GM18861 (cell line): ENCODE results near the gene COL6A2.
"Not testable (repeated sequence)": the region's sequence is repeated elsewhere in the genome, so short reads cannot be mapped to it uniquely, and the experiment has no call there.

Experiments
- ATAC-seq: cut with Tn5 transposase; IDR thresholded peaks from one replicate; pipeline ENCODE4 v1.9.1; 2021; ENCODE audit not compliant: unreplicated experiment

The COL6A2 gene

DNA sequence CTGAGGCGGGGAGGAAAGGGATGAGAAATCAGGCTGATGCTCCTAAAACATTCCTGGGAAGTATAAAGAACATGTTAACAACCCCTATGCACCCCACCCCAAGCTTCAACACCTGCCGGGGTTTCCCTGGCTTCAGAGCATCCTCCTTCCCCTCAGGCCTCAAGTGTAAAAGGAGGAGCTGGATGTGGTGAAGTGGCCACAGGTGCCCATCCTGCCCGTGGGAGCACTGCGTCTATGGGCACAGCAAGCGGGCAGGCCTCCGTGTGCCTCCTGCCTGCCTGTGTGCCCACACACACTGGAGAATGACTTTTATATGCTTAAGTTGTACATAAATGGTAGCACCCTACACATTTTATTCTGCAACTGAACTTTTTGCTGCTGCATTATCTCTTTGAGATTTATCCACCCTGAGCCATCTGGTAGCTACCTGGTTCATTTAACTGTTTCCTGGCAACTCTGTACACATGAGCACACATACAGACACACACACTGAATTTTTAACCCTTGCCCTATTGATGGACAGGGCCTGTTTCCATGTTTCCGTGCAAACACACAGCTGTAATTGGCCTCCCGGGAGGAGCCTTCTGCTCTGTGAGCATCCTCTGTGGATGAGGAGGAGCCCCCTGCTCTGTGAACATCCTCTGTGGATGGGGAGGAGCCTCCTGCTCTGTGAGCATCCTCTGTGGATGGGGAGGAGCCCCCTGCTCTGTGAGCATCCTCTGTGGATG is 70.9 kb downstream of the COL6A2 start:
- no peak for ATAC-seq

DNA sequence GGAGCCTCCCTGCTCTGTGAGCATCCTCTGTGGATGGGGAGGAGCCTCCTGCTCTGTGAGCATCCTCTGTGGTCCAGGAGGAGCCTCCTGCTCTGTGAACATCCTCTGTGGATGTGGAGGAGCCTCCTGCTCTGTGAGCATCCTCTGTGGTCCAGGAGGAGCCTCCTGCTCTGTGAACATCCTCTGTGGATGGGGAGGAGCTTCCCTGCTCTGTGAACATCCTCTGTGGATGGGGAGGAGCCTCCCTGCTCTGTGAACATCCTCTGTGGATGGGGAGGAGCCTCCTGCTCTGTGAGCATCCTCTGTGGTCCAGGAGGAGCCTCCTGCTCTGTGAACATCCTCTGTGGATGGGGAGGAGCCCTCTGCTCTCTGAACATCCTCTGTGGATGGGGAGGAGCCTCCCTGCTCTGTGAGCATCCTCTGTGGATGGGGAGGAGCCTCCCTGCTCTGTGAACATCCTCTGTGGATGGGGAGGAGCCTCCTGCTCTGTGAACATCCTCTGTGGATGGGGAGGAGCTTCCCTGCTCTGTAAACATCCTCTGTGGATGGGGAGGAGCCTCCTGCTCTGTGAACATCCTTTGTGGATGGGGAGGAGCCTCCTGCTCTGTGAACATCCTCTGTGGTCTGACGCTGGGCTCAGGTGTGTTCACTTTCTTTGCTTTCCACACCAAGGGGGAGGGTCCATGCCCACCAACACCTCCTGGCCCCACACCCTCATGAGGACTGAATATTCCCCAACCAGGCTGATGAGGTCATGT is 72.7 kb downstream of the COL6A2 start:
- not testable (repeated sequence) for ATAC-seq

DNA sequence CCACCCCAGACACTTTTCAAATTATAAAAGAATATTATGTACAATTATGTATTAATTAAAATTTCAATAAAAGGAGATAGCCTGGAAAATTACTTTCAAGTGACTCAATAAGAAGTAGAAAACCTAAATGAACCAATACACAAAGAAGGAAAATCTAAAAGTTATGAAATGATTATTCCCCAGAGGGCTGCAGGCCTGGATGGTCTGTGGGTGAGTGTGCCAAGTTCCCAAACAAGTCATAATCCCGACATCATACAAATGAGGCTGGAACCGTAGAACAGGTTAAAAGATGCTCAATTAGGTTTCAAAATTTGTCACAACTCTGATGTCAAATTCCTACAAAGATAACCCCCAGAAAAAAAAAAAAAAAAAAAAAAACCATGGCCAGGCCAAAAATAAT is 73.7 kb downstream of the COL6A2 start:
- no peak for ATAC-seq

DNA sequence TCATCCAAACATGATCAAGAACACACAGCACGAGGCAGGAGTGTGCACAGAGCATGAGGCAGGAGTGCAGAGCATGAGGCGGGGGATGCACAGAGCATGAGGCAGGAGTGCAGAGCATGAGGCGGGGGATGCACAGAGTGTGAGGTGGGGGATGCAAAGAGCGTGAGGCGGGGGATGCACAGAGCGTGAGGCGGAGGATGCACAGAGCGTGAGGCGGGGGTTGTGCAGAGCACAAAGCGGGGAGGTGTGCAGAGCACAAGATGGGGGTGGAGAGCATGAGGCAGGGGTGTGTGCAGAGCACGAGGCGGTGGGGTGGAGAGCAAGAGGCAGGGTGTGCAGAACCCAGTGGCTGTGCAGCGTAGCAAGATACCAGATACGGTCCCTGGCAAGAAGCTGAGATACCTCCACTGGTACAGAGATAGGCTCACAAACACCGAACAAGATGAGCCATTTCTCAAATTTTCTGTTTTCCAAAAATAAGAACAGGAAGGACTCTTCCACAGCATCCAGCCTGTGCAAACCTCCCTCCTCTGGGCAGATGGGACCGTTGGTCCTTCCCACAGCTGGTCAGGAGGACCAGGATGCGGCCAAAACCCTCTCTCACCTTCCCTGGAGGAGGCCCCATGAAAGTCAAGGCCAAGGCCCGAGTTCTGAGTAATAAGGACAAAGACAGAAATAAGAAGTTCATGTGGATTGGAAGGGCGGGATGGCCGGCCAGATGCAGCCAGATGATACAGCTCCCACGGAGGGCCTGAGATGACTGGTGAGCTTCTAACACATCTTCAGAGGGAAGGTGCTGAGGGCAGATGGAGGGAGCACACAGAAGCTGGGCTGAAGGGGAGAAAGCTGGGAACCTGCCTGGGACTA is 74.3 kb downstream of the COL6A2 start:
- ATAC-seq = no peak

DNA sequence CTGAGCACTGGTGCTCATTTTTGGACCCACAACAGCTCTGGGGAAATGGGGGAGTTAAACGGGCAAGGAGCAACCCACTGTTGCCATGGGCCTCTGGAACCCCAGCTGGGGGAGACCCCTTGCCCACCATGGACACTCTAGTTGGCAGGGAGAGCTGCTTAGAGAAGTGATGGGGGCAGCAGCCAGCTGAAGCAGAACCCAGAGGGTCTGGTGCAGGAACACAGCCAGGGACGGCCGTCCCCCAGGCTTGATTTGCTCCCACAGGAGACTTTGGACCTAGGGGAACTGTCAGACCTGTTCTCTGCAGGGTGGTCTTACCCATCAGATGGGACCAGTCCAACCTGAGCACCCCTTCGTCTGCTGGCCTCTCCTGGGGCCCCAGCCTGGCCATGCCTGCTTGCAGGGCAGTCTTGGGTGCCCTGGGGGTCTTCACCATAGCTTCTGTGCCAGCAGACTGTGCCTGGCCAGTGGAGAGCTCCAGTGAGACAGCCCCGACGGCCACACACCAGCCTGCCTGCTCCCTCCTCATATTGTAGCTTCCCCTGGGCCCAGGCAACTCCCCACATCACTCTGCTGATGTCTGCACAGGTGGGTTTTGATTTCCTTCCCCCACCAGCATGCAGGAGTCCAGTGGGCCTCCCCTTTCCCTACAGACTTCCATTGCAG is 75.1 kb downstream of the COL6A2 start:
- no peak for ATAC-seq

DNA sequence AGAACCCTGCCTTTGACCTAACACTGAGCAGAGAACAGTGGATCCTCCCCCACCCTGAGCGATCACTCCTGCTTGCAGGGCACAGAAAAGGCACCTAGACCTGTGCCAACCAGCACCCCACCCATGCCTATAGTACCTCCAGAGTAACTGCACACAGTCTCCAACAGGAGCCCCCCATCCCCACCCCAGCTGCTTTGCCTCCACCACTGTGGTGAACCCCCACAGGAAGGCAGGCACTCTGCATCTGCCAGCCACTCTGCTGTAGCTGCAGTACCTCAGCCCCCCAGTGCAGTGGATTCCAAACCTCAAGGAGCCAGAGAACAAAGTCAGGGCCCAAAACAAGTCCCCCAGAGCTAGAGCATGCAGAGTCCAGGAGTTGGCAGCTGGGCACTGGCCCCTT is 75.7 kb downstream of the COL6A2 start:
- no peak for ATAC-seq

DNA sequence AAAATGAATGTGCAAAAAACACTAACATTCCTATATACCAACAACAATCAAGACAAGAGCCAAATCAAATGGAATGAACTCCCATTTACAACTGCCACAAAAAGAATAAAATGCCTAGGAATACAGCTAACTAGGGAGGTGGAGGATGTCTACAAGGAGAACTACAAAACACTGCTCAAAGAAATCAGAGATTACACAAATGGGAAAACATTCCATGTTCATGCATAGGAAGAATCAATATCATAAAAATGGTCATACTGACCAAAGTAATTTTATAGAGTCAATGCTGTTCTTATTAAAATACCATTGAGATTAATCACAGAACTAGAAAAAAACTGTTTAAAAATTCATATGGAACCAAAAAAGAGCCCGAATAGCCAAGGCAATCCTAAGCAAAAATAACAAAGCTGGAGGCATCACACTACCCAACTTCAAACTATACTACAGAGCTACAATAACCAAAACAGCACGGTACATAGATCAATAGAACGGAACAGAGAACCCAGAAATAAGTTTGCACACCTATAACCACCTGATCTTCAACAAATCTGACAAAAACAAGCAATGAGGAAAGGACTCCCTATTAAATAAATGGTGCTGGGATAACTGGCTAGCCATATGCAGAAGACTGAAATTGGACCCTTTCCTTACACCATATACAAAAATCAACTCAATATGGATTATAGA is 78.7 kb downstream of the COL6A2 start:
- not testable (repeated sequence) for ATAC-seq

DNA sequence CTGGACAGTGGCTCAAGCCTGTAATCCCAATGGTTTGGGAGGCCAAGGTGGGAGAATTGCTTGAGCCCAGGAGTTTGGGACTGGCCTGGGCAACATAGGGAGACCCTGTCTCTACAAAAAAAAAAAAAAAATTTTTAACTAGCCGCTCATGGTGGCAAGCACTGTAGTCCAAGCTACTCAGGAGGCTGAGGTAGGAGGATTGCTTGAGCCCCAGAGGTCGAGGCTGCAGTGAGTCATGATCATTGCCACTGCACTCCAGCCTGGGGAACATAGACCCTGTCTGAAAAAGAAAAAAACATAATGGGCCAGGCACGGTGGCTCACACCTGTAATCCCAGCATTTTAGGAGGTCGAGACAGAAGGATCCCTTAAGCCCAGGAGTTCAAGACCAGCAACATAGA is 81.0 kb downstream of the COL6A2 start:
- ATAC-seq = no peak
